SH-SY5Y (cell line): Measurements from ENCODE around the gene TRAF6.

Experiments used
- GATA2 ChIP-seq: IDR thresholded peaks from 2 replicates; pipeline ENCODE4 v1.6.1; 2011; ENCODE audit warnings: mild to moderate bottlenecking, low read depth, low read length
- GATA3 ChIP-seq: IDR thresholded peaks from 2 replicates; pipeline ENCODE4 v1.6.1; 2011; ENCODE audit warnings: low read depth, mild to moderate bottlenecking, low read length, moderate library complexity

DNA sequence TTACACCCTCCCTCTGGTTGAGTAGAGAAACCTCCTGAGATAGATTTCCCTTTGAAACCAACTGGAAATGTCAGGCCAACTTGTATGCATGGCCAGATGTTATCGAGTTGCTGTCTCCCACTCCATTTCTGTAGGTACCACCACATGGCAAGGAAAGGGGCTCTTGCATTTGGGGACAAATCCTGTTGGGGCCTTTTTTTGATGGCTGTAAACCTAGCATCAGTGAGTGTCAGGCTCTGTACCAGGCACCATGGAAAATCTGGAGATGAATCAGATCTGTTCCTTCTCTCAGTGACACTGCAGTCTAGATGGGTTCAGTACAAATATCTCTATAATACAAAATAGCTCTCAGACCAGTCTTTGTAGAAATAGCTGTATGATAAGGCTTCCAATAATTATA is 58.4 kb downstream of the TRAF6 start:
- TF ChIP-seq GATA2 (no peak), GATA3 (no peak)
